ES-I3 (cell line): Measurements from ENCODE around the gene SPIRE1.

Experiments used
- H3K36me3 ChIP-seq: 2 replicates; pipeline ENCODE4 v1.6.1; 2013; ENCODE audit warnings: mild to moderate bottlenecking, low read length, control low read depth, moderate library complexity; ENCODE audit not compliant: insufficient read depth
- H3K4me1 ChIP-seq: 2 replicates; pipeline ENCODE4 v1.6.1; 2013; ENCODE audit warnings: mild to moderate bottlenecking, control low read depth, low read length; ENCODE audit not compliant: insufficient read depth
- H3K9ac ChIP-seq: 2 replicates; pipeline ENCODE4 v1.6.1; 2013; ENCODE audit warnings: low read depth, mild to moderate bottlenecking, low read length, moderate library complexity
- H3K9me3 ChIP-seq: 2 replicates; pipeline ENCODE4 v1.6.1; 2013; ENCODE audit warnings: mild to moderate bottlenecking, low read length, moderate library complexity; ENCODE audit not compliant: control insufficient read depth, insufficient read depth

Gene SPIRE1

DNA sequence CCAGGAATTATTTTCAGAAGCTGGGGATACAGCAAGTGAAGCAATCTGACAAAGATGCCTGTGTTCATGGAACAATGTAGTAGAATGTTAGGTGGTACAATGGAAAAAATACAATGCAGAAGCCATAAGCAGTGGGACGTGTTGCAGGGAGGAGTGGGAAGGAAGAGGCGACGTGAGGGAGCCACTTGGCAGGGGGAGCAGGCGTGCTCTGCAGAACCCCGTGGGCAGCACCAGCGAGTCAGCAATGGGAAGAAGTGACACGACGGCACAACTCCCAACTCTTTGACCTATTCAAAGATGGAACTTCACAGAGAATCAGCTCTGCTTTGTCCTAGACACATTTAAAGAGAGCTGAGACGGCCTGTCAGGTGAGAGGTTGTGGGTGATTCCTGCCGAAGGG is 219.7 kb downstream of the SPIRE1 start:
- H3K4me1 ChIP-seq = no peaks in the 10 kb centered on the region; the same call in 1 of the 2 replicates
- H3K9ac ChIP-seq = no peak overlapping the region
- no peaks in the 10 kb centered on the region for H3K36me3 ChIP-seq
- H3K9me3 ChIP-seq = no peaks in the 10 kb centered on the region; the same call in 1 of the 2 replicates

DNA sequence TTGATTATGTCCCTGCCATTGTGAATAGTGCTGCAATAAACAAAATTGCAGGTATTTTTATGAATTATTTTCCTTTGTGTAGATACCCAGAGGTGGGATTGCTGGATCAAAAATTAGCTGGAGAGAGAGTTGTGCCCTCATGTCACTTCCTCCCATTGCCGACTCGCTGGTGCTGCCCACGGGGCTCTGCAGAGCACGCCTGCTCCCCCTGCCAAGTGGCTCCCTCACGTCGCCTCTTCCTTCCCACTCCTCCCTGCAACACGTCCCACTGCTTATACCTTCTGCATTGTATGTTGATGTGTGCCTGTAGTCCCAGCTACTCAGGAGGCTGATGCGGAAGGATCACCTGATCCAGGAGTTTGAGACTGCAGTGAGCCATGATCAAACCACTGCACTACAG is 222.0 kb downstream of the SPIRE1 start:
- Histone ChIP-seq H3K36me3 (peaks cover 4% of the 10 kb centered on the region; the same call in 1 of the 2 replicates), H3K9ac (no peak overlapping the region), H3K4me1 (no peaks in the 10 kb centered on the region; the same call in 1 of the 2 replicates), H3K9me3 (no peaks in the 10 kb centered on the region)

DNA sequence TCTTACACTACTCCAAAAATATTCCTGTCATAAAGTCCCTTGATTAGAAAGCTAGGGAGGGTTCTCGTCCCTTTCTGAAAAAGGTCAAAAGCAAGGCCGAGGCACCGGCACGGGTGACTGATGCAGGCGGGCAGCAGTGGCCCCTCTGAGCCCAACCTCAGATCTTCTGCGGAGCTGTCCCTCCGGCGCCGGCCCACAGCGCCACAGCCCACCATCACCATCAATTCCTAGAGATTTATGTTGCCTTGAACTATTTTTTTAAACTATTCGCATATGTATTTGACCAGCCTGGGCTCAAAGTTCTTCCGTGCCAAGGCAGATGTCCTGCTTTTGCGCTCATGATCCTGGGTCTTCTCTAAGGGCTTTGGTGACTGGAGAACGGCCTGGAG is 223.4 kb downstream of the SPIRE1 start:
- no peak overlapping the region for H3K9ac ChIP-seq
- no peaks in the 10 kb centered on the region; the same call in 1 of the 2 replicates for H3K4me1 ChIP-seq
- no peaks in the 10 kb centered on the region for H3K9me3 ChIP-seq
- peaks cover 4% of the 10 kb centered on the region; the same call in 1 of the 2 replicates for H3K36me3 ChIP-seq

DNA sequence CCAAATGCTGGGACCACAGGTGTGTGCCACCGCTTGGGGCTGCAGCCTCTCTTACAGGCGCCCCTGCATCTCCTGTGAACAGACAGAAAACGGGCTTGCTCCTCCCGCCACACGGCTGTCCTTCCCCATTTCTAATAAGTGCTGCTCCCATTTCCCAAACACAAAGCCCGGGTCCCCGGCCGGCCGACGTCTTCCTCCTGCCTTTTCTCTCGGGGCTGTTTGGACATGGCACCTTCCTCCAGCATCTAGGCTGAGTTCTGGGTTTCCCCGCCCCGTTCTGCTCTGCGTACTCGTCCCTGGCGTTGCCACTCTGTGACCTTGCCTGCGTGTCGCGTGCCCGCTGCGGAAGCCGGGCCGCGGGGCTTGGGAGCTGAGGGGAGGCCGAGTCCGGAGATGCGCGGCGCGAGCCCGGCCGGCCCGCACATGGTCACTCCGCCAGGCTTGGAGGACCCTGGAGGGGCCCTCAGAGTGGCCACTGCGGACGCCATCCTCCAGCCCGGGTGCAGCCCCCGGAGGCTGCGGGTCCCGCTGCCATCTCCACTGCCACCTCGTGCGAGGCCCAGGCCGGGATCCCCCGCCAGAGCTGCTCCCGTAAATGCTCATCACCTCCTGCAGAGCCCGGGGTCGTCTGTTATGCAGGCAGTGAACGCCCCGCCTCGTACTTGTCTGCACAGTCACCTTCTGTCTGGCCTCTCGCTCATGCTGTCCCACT is 223.9 kb downstream of the SPIRE1 start:
- Histone ChIP-seq H3K4me1 (no peaks in the 10 kb centered on the region; the same call in 1 of the 2 replicates), H3K9me3 (no peaks in the 10 kb centered on the region), H3K9ac (no peak overlapping the region), H3K36me3 (peaks cover 4% of the 10 kb centered on the region; the same call in 1 of the 2 replicates)

DNA sequence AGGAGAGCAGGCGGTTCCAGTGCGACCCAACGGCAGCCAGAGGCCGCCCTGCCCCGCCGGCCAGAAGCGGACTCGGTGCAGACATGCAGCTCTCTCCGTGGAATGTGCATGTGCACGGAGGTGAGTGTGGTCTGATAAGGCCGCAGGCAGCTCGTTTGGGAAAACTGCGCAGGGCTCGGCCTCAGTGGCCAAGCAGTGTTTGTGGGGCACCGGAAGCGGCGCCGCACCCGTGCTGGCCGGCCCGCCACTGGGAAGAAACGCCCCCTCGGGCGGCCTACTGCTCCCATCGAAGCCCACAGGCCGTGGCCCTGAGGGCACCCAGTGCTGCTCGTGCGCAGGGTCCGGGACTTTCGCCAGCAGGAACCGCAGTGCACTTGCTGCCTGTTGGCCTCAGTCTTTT is 225.0 kb downstream of the SPIRE1 start:
- no peak overlapping the region for H3K9ac ChIP-seq
- no peaks in the 10 kb centered on the region; the same call in 1 of the 2 replicates for H3K4me1 ChIP-seq
- peaks cover 7% of the 10 kb centered on the region for H3K36me3 ChIP-seq
- peaks cover 8% of the 10 kb centered on the region for H3K9me3 ChIP-seq

DNA sequence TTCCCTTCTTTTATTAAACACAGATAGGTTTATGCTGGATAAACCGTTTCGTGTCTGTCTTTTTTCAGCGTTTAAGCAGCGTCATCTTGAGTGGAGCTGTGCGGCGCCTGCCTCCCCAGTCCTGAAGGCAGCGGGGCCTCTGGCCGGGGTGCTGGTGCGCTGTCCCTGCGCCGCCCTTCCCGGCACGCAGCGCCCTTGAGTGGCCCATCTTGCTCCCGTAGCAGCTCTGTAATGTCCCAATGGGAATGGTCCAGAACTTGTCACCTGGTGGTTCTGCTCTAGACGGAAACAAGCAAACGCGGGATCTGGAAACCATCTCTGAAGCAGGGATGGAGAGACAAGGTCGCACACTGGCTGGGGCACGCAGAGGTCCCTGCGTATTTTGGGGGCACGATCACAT is 225.7 kb downstream of the SPIRE1 start:
- H3K36me3 ChIP-seq = peaks cover 8% of the 10 kb centered on the region

DNA sequence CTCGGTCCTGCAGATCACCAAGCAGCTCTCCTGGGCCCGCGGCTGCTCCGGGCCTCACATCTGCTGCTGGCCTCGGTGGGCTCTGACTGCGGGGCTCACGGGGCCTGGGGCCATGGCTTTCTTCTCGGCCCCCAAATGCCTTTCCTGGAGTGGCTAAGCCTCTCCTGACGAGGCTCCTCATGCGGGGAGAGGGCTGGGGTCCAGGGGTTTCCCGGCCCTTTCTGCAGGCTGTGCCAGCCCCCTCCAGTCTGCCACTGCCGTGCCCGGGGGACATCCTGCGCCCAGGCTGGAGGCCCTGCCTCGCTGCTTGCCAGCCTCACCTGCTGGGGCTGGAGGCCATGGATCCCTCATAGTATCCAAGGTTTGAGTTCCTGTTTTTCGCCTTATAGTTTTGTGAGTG is 226.3 kb downstream of the SPIRE1 start:
- Histone ChIP-seq H3K36me3 (peaks cover 8% of the 10 kb centered on the region), H3K4me1 (no peaks in the 10 kb centered on the region; the same call in 1 of the 2 replicates), H3K9me3 (peaks cover 21% of the 10 kb centered on the region)

More for the DNA sequence above, 225.7 kb downstream of the SPIRE1 start:
- Histone ChIP-seq H3K9ac (no peak overlapping the region), H3K9me3 (peaks cover 15% of the 10 kb centered on the region), H3K4me1 (no peaks in the 10 kb centered on the region; the same call in 1 of the 2 replicates)

DNA sequence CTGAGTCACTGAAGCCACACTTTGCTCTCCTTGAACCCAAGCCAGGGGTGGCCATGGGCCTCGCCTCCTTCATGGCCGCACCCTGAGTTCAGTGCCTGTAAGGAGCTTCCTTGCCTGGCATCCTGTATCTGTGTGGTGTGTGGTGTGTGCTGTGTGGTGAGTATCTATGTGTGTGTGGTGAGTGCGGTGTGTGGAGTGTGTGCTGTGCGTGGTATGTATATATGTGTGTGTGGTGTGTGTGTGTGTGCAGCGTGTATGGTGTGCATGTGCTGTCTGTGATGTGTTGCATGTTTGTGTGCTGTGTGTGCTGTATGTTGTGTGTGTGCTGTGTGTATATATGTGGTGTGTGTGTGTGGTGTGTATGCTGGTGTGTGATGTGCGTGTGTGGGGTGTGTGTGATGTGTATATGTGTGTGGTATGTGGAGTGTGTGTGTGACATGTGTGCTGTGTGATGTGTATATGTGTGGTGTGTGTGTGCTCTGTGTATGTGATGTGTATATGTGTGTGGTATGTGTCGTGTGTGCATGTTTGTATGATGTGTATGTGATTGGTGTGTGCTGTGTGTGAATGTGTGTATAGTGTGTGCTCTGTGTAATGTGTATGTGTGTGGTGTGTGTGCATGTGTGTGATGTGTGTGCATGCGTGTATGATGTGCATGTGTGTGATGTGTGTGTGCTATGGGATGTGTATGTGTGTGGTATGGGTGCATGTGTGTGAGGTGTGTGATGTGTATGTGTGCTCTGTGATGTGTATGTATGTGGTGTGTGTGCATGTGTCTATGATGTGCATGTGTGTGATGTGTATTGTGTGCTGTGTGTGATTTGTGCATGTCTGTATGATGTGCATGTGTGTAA is 227.5 kb downstream of the SPIRE1 start:
- Histone ChIP-seq H3K9me3 (peaks cover 23% of the 10 kb centered on the region), H3K4me1 (no peaks in the 10 kb centered on the region; the same call in 1 of the 2 replicates), H3K9ac (no peak overlapping the region), H3K36me3 (peaks cover 8% of the 10 kb centered on the region)

More for the DNA sequence above, 226.3 kb downstream of the SPIRE1 start:
- no peak overlapping the region for H3K9ac ChIP-seq

DNA sequence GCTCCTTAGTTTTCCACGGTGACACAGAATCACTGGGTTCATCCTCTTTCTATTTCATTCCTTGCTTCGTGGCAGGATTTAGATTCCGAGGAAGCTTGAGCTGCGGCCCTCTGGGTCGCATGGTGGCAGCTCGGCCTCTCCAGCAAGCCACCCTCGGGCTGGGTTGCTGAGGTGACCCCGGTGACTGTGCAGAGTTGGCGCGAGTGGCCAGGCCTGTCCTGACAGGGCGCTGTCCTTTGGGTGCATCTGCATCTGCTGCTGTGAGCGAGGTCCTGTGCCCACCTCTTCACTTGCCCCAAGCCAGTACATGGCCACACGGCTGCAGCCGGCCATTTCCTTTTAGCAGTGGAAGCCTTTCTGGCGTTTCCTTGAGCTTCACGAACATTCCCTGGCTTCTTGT is 228.4 kb downstream of the SPIRE1 start:
- H3K9me3 ChIP-seq = peaks cover 23% of the 10 kb centered on the region
- peaks cover 8% of the 10 kb centered on the region for H3K36me3 ChIP-seq
- no peak overlapping the region for H3K9ac ChIP-seq
- no peaks in the 10 kb centered on the region; the same call in 1 of the 2 replicates for H3K4me1 ChIP-seq

DNA sequence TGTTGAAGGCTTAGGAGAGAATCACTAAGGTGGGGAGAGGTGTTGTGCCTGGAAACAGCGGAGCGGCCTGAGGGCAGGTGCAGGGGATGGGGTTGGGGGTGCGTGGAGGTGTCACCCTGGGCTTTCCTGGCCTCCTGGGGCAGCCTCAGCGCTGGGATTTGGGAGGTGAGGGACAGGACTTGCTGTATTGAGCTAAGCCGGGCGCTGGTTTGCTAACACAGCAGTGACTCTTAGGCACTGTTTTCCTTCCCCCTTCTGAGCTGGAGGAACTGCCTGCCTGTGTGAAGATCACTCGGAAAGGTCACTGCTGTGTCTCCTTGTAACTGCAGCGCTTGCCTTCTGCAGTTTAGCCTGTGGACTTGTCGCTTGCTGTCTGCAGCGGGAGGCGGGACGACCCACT is 229.0 kb downstream of the SPIRE1 start:
- peaks cover 8% of the 10 kb centered on the region for H3K36me3 ChIP-seq
- H3K9me3 ChIP-seq = peaks cover 23% of the 10 kb centered on the region
- H3K9ac ChIP-seq = no peak overlapping the region
- no peaks in the 10 kb centered on the region for H3K4me1 ChIP-seq

DNA sequence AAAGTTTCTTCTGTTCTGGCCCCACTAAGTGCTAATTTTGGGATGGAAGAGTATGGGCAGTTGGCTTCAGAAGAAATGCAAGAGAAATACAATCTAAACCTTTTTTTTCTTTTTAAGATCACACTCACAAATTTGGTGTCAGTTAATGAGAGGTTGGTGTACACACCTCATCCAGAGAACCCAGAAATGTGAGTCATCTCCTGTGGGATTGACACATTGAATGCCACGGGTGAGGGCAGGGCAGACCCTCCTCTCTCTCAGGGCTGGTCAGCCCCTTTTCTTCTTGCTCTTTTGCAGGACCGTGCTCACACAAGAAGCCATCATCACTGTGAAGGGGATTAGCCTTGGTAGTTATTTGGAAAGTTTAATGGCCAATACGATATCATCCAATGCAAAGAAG is 231.0 kb downstream of the SPIRE1 start:
- no peaks in the 10 kb centered on the region for H3K4me1 ChIP-seq
- peaks cover 23% of the 10 kb centered on the region for H3K9me3 ChIP-seq
- peaks cover 6% of the 10 kb centered on the region for H3K36me3 ChIP-seq
- no peak overlapping the region for H3K9ac ChIP-seq

DNA sequence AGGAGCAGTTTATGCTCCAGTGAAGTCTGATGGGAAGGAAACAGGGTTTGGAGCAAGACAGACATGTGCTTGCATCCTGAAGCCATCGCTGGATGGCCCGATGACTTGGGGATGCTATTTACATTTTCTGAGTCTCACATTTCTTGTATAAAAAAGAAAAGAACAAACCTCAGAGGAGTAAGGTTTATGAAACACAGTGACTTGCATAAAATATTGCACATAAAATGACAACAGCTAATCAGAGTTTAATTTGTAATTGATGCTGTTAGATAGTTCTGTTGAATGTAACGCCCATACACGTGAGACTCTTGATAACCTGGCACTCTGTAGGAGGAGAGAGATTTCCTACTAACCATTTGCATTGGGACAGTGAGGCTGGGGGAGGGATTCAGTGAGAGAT is 233.7 kb downstream of the SPIRE1 start:
- Histone ChIP-seq H3K9ac (no peak overlapping the region), H3K4me1 (no peaks in the 10 kb centered on the region), H3K36me3 (peaks cover 4% of the 10 kb centered on the region), H3K9me3 (peaks cover 23% of the 10 kb centered on the region)

DNA sequence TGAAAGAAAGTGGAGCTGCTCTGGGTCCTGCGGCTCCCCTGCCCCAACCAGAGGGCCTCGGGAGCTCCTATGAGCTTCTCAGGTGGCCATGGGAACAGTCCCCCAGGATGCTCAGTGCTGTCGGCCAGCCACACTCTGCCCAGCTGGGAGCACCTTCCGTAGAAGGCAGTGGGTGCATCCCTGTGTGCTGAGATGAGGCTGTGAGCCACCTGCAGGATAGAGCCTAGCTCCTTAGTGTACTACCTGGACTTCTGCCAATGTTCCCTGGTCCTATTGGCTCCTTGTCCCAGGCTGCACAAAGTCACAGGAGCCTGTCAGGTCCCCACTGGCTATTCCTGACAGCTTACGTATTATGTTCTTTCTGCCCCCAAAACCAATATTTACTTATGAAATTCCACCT is 234.1 kb downstream of the SPIRE1 start:
- H3K4me1 ChIP-seq = no peaks in the 10 kb centered on the region
- peaks cover 4% of the 10 kb centered on the region for H3K36me3 ChIP-seq
- no peak overlapping the region for H3K9ac ChIP-seq
- peaks cover 23% of the 10 kb centered on the region for H3K9me3 ChIP-seq

DNA sequence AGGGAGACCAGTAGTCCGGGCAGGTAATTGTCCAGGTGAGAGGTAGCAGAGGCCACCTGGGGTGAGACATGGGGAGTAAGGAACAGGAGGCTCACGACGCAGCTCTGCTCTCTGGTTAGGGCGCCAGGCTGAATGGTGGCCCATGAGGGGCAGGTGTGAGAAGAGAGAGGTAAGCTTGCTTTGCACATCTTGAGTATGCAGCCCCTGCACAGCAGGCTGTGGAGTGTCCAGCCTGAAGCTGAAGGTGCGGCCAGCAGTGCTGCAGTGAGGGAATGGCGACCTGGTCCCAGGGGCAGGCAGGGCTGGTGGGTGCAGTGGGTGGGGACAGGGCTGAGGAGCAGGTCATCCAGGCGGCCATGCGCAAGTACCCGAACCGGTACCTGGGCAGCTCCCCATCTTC is 234.5 kb downstream of the SPIRE1 start:
- peaks cover 20% of the 10 kb centered on the region for H3K9me3 ChIP-seq
- H3K36me3 ChIP-seq = peaks cover 4% of the 10 kb centered on the region; the same call in 1 of the 2 replicates
- H3K4me1 ChIP-seq = no peaks in the 10 kb centered on the region
- no peak overlapping the region for H3K9ac ChIP-seq
